ENCODE measurements around the gene GPX3. TPM values are rescaled to one million over a fixed set of nuclear protein-coding genes. Genes with fewer than 3 reads are reported as not detected.
A peak's percentile ranks its signal among the peaks of the same experiment; 100 is the strongest.

The GPX3 gene
- total RNA-seq, 1 donor from 2014 or later = 32.5 TPM

GRCh38 chr5:151048526-151048925, 28.1 kb downstream of the GPX3 start:
- TF ChIP-seq CTCF (IDR thresholded peaks at IDR 0.05; ENCODE audit: unreplicated experiment) = no peak
- Mint-ChIP-seq H3K27me3 (ENCODE audit: unreplicated experiment) (peaks cover 9% of the 10 kb centered on the region), H3K4me1 (ENCODE audit: unreplicated experiment) (no peaks in the 10 kb centered on the region), H3K27ac (ENCODE audit: unreplicated experiment) (no peak overlapping the region), H3K9me3 (ENCODE audit: unreplicated experiment) (no peaks in the 10 kb centered on the region), H3K4me3 (ENCODE audit: unreplicated experiment) (no peak overlapping the region), H3K36me3 (ENCODE audit: low read depth, unreplicated experiment) (peaks cover 39% of the 10 kb centered on the region)
- DNase-seq (ENCODE audit: low spot score) = no peak

- Mint-ChIP-seq H3K36me3 (ENCODE audit: low read depth, unreplicated experiment) (peaks cover 37% of the 10 kb centered on the region), H3K4me1 (ENCODE audit: unreplicated experiment) (no peaks in the 10 kb centered on the region), H3K9me3 (ENCODE audit: unreplicated experiment) (no peaks in the 10 kb centered on the region), H3K4me3 (ENCODE audit: unreplicated experiment) (no peak overlapping the region), H3K27me3 (ENCODE audit: unreplicated experiment) (peaks cover 8% of the 10 kb centered on the region), H3K27ac (ENCODE audit: unreplicated experiment) (no peak overlapping the region)
- DNase-seq (ENCODE audit: low spot score) = peak; percentile 84
- peak; percentile 64 for TF ChIP-seq CTCF (IDR thresholded peaks at IDR 0.05; ENCODE audit: unreplicated experiment)
Measured at GRCh38 chr5:151051066-151051930, 30.9 kb downstream of the GPX3 start.

- no peak overlapping the region for H3K4me3 Mint-ChIP-seq (ENCODE audit: unreplicated experiment)
- no peak overlapping the region for H3K27ac Mint-ChIP-seq (ENCODE audit: unreplicated experiment)
- peaks cover 8% of the 10 kb centered on the region for H3K27me3 Mint-ChIP-seq (ENCODE audit: unreplicated experiment)
- peaks cover 7% of the 10 kb centered on the region for H3K4me1 Mint-ChIP-seq (ENCODE audit: unreplicated experiment)
- H3K9me3 Mint-ChIP-seq (ENCODE audit: unreplicated experiment) = no peaks in the 10 kb centered on the region
- DNase-seq (ENCODE audit: low spot score) = no peak
- no peak for TF ChIP-seq CTCF (IDR thresholded peaks at IDR 0.05; ENCODE audit: unreplicated experiment)
- peaks cover 37% of the 10 kb centered on the region for H3K36me3 Mint-ChIP-seq (ENCODE audit: low read depth, unreplicated experiment)
Measured at GRCh38 chr5:151051931-151052608, 31.7 kb downstream of the GPX3 start.

DNA sequence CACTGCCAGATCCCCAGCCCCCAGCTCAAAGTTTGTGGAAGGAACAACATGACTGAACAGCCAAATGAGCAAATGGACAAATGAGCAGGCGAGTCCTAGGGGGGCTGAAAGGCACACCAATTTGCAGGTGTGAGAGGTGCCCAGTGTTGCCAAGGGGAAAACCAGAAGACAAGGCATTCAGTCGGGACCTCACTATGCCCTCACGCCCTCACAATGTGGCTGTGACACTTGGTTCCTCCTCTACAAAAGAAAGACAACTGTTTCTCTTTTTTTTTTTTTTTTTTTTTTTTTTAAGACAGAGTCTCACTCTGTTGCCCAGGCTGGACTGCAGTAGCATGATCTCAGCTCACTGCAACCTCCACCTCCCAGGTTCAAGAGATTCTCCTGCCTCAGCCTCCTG, 32.4 kb downstream of the GPX3 start:
- TF ChIP-seq CTCF (IDR thresholded peaks at IDR 0.05; ENCODE audit: unreplicated experiment) = no peak
- peaks cover 11% of the 10 kb centered on the region for H3K27me3 Mint-ChIP-seq (ENCODE audit: unreplicated experiment)
- H3K9me3 Mint-ChIP-seq (ENCODE audit: unreplicated experiment) = no peaks in the 10 kb centered on the region
- DNase-seq (ENCODE audit: low spot score) = no peak
- H3K4me3 Mint-ChIP-seq (ENCODE audit: unreplicated experiment) = no peak overlapping the region
- H3K36me3 Mint-ChIP-seq (ENCODE audit: low read depth, unreplicated experiment) = peaks cover 36% of the 10 kb centered on the region
- H3K27ac Mint-ChIP-seq (ENCODE audit: unreplicated experiment) = no peak overlapping the region
- peaks cover 9% of the 10 kb centered on the region for H3K4me1 Mint-ChIP-seq (ENCODE audit: unreplicated experiment)

All from endothelial cell (in vitro differentiated cells).